Ishikawa (cell line): ENCODE measurements around the gene KIAA0319L.

ENCODE experiments used
- CEBPB ChIP-seq: IDR thresholded peaks from 2 replicates; pipeline ENCODE4 v1.6.1; 2012
- CREB1 ChIP-seq: IDR thresholded peaks from 2 replicates; pipeline ENCODE4 v1.6.1; 2012; ENCODE audit warnings: low read depth
- EGR1 ChIP-seq: IDR thresholded peaks from 2 replicates; pipeline ENCODE4 v1.6.1; 2012
- EP300 ChIP-seq: IDR thresholded peaks from 2 replicates; pipeline ENCODE4 v1.6.1; 2012; ENCODE audit warnings: borderline replicate concordance
- FOXM1 ChIP-seq: IDR thresholded peaks from 2 replicates; pipeline ENCODE4 v1.6.1; 2012; ENCODE audit warnings: low read depth, borderline replicate concordance
- MAX ChIP-seq: IDR thresholded peaks from 2 replicates; pipeline ENCODE4 v1.6.1; 2012
- NFIC ChIP-seq: IDR thresholded peaks from 2 replicates; pipeline ENCODE4 v1.6.1; 2012
- RAD21 ChIP-seq: IDR thresholded peaks from 2 replicates; pipeline ENCODE4 v1.6.1; 2012; ENCODE audit warnings: low read depth
- TAF1 ChIP-seq: IDR thresholded peaks from 2 replicates; pipeline ENCODE4 v1.6.1; 2012; ENCODE audit warnings: low read depth, mild to moderate bottlenecking
- TCF12 ChIP-seq: IDR thresholded peaks from 2 replicates; pipeline ENCODE4 v1.6.1; 2012; ENCODE audit warnings: low read depth
- TEAD4 ChIP-seq: IDR thresholded peaks from 2 replicates; pipeline ENCODE4 v1.6.1; 2012
- YY1 ChIP-seq: IDR thresholded peaks from 2 replicates; pipeline ENCODE4 v1.6.1; 2012; ENCODE audit warnings: low read depth
- ZBTB7A ChIP-seq: IDR thresholded peaks from 2 replicates; pipeline ENCODE4 v1.6.1; 2012; ENCODE audit warnings: low read depth
- TF ChIP-seq, protein P1 (sequence below): IDR thresholded peaks from 2 replicates; pipeline ENCODE4 v1.6.1; 2012
- TF ChIP-seq, protein P2 (sequence below): IDR thresholded peaks from 2 replicates; pipeline ENCODE4 v1.6.1; 2012; ENCODE audit warnings: low read depth, mild to moderate bottlenecking

Gene KIAA0319L

DNA sequence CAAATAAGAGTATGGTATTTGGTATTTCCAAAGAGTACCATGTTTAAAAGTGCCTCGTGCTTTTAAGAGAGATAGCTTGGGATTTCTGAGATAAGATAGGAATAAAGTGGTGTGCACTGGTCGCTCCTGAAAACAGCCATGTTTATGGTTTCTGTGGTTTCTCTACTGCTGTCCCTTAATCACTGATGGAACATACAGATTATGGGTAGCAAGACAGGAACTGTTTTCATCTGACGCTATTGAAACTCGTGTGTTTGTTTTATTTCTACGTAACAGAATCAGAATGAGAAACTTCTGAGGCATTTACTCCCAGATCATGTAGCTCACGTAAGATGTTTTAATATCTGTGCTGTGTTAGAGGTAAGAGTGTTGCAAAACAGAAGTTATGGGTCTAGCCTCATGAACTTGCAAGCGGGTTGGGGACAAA lies 126.0 kb downstream of the KIAA0319L start:
- TF ChIP-seq RAD21 (no peak), TCF12 (no peak), ZBTB7A (no peak), CEBPB (no peak), CREB1 (no peak), EGR1 (no peak), TAF1 (no peak), NFIC (no peak), MAX (no peak), TEAD4 (no peak), EP300 (no peak), FOXM1 (no peak), YY1 (no peak)
- TF ChIP-seq, protein P1, sequence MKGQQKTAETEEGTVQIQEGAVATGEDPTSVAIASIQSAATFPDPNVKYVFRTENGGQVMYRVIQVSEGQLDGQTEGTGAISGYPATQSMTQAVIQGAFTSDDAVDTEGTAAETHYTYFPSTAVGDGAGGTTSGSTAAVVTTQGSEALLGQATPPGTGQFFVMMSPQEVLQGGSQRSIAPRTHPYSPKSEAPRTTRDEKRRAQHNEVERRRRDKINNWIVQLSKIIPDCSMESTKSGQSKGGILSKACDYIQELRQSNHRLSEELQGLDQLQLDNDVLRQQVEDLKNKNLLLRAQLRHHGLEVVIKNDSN, result no peak
- TF ChIP-seq, protein P2, sequence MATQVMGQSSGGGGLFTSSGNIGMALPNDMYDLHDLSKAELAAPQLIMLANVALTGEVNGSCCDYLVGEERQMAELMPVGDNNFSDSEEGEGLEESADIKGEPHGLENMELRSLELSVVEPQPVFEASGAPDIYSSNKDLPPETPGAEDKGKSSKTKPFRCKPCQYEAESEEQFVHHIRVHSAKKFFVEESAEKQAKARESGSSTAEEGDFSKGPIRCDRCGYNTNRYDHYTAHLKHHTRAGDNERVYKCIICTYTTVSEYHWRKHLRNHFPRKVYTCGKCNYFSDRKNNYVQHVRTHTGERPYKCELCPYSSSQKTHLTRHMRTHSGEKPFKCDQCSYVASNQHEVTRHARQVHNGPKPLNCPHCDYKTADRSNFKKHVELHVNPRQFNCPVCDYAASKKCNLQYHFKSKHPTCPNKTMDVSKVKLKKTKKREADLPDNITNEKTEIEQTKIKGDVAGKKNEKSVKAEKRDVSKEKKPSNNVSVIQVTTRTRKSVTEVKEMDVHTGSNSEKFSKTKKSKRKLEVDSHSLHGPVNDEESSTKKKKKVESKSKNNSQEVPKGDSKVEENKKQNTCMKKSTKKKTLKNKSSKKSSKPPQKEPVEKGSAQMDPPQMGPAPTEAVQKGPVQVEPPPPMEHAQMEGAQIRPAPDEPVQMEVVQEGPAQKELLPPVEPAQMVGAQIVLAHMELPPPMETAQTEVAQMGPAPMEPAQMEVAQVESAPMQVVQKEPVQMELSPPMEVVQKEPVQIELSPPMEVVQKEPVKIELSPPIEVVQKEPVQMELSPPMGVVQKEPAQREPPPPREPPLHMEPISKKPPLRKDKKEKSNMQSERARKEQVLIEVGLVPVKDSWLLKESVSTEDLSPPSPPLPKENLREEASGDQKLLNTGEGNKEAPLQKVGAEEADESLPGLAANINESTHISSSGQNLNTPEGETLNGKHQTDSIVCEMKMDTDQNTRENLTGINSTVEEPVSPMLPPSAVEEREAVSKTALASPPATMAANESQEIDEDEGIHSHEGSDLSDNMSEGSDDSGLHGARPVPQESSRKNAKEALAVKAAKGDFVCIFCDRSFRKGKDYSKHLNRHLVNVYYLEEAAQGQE, result no peak

DNA sequence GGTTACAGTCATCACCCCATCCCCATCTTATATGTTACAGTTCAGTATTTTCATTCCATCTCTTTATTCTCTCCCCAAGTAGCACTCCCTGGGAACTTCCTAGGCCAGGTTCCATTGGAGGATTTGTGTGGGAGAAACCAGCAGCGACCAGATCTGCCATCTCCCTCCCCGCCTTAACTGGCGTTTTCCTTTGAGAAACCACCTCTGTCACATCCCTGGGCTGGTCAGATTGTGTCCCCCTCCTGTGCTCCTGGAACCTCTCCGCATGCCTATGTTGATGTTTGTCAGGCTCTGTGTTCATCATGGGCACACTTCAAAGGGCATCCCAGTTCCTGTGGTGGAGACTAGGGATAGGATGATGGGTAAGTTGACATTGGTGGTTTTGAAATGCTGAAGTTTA lies 126.4 kb downstream of the KIAA0319L start:
- TF ChIP-seq CREB1, result no peak
- no peak for TF ChIP-seq CEBPB
- TF ChIP-seq TCF12, result no peak
- TF ChIP-seq FOXM1, result no peak
- no peak for TF ChIP-seq MAX
- TF ChIP-seq YY1, result no peak
- TF ChIP-seq RAD21, result no peak
- TF ChIP-seq EP300, result no peak
- no peak for TF ChIP-seq ZBTB7A
- TF ChIP-seq, protein P2, result no peak
- no peak for TF ChIP-seq EGR1
- no peak for TF ChIP-seq TAF1
- TF ChIP-seq TEAD4, result no peak
- no peak for TF ChIP-seq NFIC
- TF ChIP-seq, protein P1, result no peak

GRCh38 chr1:35428360-35428759 lies 128.8 kb downstream of the KIAA0319L start:
- TF ChIP-seq TCF12 (no peak), CREB1 (no peak), CEBPB (no peak), ZBTB7A (no peak), YY1 (no peak), MAX (no peak), NFIC (no peak), TAF1 (no peak), TEAD4 (no peak), RAD21 (no peak)
- TF ChIP-seq, protein P2, result no peak

DNA sequence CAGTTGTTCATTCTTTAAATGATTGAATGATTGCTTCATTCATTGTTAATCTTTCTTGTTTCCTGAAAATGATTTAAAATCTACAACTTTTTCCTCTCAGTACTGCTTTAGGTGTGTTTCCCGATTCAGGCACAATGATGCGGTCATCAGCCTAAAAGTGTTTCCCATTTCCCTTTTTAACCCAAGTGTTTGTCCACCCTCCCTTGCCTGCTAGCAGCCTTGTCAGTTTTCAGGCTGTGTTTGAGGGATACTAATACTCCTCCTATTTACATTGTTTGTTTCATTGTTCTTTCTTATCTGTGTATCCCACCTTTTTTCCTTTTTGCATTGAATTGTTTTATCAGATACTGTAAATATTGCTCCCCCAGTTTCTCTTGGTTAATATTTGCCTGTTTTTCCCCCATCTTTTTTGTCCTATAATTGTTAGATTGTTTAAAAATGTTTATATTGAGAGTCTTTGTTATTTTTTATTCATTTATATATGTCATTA lies 131.1 kb downstream of the KIAA0319L start:
- TF ChIP-seq, protein P2, result no peak
- TF ChIP-seq TCF12, result no peak
- no peak for TF ChIP-seq EP300
- TF ChIP-seq TEAD4, result no peak
- no peak for TF ChIP-seq MAX
- no peak for TF ChIP-seq CREB1
- no peak for TF ChIP-seq YY1
- TF ChIP-seq CEBPB, result no peak
- no peak for TF ChIP-seq RAD21
- TF ChIP-seq EGR1, result no peak
- no peak for TF ChIP-seq TAF1
- TF ChIP-seq NFIC, result no peak
- TF ChIP-seq, protein P1, result no peak
- TF ChIP-seq FOXM1, result no peak
- TF ChIP-seq ZBTB7A, result no peak
